ENCODE results near the gene SMARCA2. TPM values are rescaled to one million over a fixed set of nuclear protein-coding genes. Genes with fewer than 3 reads are reported as not detected.

Gene SMARCA2
- total and polyA plus RNA-seq, 9 of the 15 experiments (the other 6 are each of a cell fraction or from before 2014, with no cell fraction given) = 8.0 to 34.8 (median 25.5) TPM

DNA sequence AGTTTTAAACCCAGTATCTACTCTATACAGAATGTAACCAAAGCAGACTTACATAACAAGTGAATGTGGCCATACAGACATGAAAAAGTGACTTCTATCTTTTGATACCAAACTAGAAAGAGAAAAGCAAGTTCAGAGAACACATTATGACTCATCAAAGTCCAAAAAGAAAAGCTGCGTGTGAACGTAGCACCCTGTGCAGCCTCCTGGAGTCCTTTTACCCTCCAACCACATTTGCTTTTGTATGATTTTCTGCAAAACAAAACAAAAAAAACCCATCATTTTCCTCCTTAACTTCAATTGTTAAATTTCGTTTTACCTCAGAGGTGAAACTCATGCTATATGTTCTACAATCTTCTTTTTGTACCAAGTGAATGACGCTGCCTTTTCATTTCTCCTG lies 2.8 kb upstream of the SMARCA2 start:
- CTCF ChIA-PET (ENCODE audit: low intra/inter-chr PET ratio) = no interaction called here
- no TSS peak for BruUV-seq (replicated peaks)
- ATAC-seq = no peak
- DNase-seq (ENCODE audit: extremely low read depth in 1 of 4, low spot score in 3 of 4) = peak in 1 of 4 experiments; percentile 34
- H3K9ac ChIP-seq (ENCODE audit: insufficient read depth in 1 of 2, low read depth in 2 of 2, low read length in 2 of 2) = peak overlapping the region in 1 of 2 experiments; percentile 45; a peak in 1 of 4 replicates
- POLR2A ChIA-PET = no interaction called here
- H3K79me2 ChIP-seq (ENCODE audit: control insufficient read depth, insufficient read depth, low read length) = peaks cover 15% of the 10 kb centered on the region
- H3K4me2 ChIP-seq (ENCODE audit: insufficient read depth, low read length) = peak overlapping the region; percentile 49
- no peaks in the 10 kb centered on the region for H3K9me3 ChIP-seq (replicated peaks; ENCODE audit: control insufficient read depth, insufficient read depth, low read depth, low read length)
- no peaks in the 10 kb centered on the region for H3K27me3 ChIP-seq (ENCODE audit: control insufficient read depth in 2 of 2, insufficient read depth in 2 of 2, low read length in 2 of 2)
- H3K4me3 ChIP-seq = no peak overlapping the region
- in situ Hi-C loops (cut with MboI) (no loop called here), intact Hi-C loops (cut with micrococcal nuclease) (loop anchor here (10.0 kb wide), 1 partner anchor 72 kb away; no protein-coding TSS in a partner anchor)
- H3K36me3 ChIP-seq (ENCODE audit: control insufficient read depth, insufficient read depth, low read length) = no peaks in the 10 kb centered on the region
- H3K27ac ChIP-seq (ENCODE audit: extremely low read depth, low read depth, low read length) = peak overlapping the region; percentile 49; the same call in 1 of the 3 replicates
- WGBS (ENCODE audit: insufficient coverage, low coverage, missing lambda C conversion rate) = 10% methylated on average over 4 of the region's 4 CpGs
- no peaks in the 10 kb centered on the region for H3K9me1 ChIP-seq (ENCODE audit: control insufficient read depth, insufficient read depth, low read length)
- peak overlapping the region; percentile 79 for H2AFZ ChIP-seq (ENCODE audit: low read depth, low read length)
- no peaks in the 10 kb centered on the region for H4K20me1 ChIP-seq (replicated peaks; ENCODE audit: control insufficient read depth, insufficient read depth, low read length)
- H3K4me1 ChIP-seq (replicated peaks in 1 of 2; ENCODE audit: control insufficient read depth in 2 of 2, insufficient read depth in 2 of 2, low read length in 2 of 2) = peaks cover 9 to 14% of the 10 kb centered on the region in 2 experiments; a peak in 4 of 5 replicates
- peak; percentile 71 for FAIRE-seq
- TF ChIP-seq TEAD4 (IDR thresholded peaks at IDR 0.05; ENCODE audit: low read length) = peak; percentile 16; the same call in 1 of the 2 replicates
- no peak for TF ChIP-seq TEAD4 (CRISPR knock-in tag; IDR thresholded peaks at IDR 0.05; ENCODE audit: borderline replicate concordance)
- TF ChIP-seq, protein P1, sequence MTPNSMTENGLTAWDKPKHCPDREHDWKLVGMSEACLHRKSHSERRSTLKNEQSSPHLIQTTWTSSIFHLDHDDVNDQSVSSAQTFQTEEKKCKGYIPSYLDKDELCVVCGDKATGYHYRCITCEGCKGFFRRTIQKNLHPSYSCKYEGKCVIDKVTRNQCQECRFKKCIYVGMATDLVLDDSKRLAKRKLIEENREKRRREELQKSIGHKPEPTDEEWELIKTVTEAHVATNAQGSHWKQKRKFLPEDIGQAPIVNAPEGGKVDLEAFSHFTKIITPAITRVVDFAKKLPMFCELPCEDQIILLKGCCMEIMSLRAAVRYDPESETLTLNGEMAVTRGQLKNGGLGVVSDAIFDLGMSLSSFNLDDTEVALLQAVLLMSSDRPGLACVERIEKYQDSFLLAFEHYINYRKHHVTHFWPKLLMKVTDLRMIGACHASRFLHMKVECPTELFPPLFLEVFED (CRISPR knock-in tag; conservative IDR thresholded peaks at IDR 0.05) = no peak
- TF ChIP-seq ZBTB7A (IDR thresholded peaks at IDR 0.05; ENCODE audit: borderline replicate concordance, control insufficient read depth, low read depth, low read length) = no peak
- TF ChIP-seq, protein P2, sequence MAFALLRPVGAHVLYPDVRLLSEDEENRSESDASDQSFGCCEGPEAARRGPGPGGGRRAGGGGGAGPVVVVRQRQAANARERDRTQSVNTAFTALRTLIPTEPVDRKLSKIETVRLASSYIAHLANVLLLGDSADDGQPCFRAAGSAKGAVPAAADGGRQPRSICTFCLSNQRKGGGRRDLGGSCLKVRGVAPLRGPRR (CRISPR knock-in tag; IDR thresholded peaks at IDR 0.05) = no peak
- no peak for TF ChIP-seq CEBPB (tag; IDR thresholded peaks at IDR 0.05)
- TF ChIP-seq ZNF316 (IDR thresholded peaks at IDR 0.05) = 0 out of 2 replicates have a peak, but pooled peaks have one; percentile 21
- no peak for TF ChIP-seq YY1 (IDR thresholded peaks at IDR 0.05; ENCODE audit: borderline replicate concordance in 1 of 3, control insufficient read depth in 1 of 3, extremely low read depth in 1 of 3, insufficient read depth in 3 of 3, insufficient read length in 1 of 3, insufficient replicate concordance in 2 of 3, low read depth in 1 of 3, low read length in 2 of 3)
- TF ChIP-seq, protein P3, sequence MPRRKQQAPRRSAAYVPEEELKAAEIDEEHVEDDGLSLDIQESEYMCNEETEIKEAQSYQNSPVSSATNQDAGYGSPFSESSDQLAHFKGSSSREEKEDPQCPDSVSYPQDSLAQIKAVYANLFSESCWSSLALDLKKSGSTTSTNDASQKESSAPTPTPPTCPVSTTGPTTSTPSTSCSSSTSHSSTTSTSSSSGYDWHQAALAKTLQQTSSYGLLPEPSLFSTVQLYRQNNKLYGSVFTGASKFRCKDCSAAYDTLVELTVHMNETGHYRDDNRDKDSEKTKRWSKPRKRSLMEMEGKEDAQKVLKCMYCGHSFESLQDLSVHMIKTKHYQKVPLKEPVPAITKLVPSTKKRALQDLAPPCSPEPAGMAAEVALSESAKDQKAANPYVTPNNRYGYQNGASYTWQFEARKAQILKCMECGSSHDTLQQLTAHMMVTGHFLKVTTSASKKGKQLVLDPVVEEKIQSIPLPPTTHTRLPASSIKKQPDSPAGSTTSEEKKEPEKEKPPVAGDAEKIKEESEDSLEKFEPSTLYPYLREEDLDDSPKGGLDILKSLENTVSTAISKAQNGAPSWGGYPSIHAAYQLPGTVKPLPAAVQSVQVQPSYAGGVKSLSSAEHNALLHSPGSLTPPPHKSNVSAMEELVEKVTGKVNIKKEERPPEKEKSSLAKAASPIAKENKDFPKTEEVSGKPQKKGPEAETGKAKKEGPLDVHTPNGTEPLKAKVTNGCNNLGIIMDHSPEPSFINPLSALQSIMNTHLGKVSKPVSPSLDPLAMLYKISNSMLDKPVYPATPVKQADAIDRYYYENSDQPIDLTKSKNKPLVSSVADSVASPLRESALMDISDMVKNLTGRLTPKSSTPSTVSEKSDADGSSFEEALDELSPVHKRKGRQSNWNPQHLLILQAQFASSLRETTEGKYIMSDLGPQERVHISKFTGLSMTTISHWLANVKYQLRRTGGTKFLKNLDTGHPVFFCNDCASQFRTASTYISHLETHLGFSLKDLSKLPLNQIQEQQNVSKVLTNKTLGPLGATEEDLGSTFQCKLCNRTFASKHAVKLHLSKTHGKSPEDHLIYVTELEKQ (CRISPR knock-in tag; IDR thresholded peaks at IDR 0.05) = no peak
- no peak for TF ChIP-seq KAT7 (CRISPR knock-in tag; IDR thresholded peaks at IDR 0.05; ENCODE audit: borderline replicate concordance)
- TF ChIP-seq KDM5B (IDR thresholded peaks at IDR 0.05; ENCODE audit: insufficient replicate concordance, low read depth, low read length) = no peak
- TF ChIP-seq ZNF41 (CRISPR knock-in tag; conservative IDR thresholded peaks at IDR 0.05) = no peak
- 0 out of 2 replicates have a peak, but pooled peaks have one; percentile 20 for TF ChIP-seq CBFA2T2 (conservative IDR thresholded peaks at IDR 0.05)
- no peak for TF ChIP-seq ZFPM2 (CRISPR knock-in tag; IDR thresholded peaks at IDR 0.05)
- TF ChIP-seq CSDE1 (IDR thresholded peaks at IDR 0.05) = no peak
- no peak for TF ChIP-seq NR2F6 (CRISPR knock-in tag; IDR thresholded peaks at IDR 0.05)
- no peak for TF ChIP-seq CTBP1 (IDR thresholded peaks at IDR 0.05; ENCODE audit: borderline replicate concordance)
- no peak for TF ChIP-seq HDAC2 (IDR thresholded peaks at IDR 0.05)
- no peak for TF ChIP-seq MIER1 (IDR thresholded peaks at IDR 0.05; ENCODE audit: low read depth)

All from K562 (cell line).